K562 treated with DMSO at 1 percent for 4 hours (cell line): ENCODE measurements around the gene KRTAP1-5. TPM values are rescaled to one million over a fixed set of nuclear protein-coding genes. Genes with fewer than 3 reads are reported as not detected.

ENCODE experiments used
- total RNA-seq: library from RNA; unstranded; fragments of 300-600 nt; gene quantifications from 2 replicates; pipeline ENCODE4 v1.2.3, GENCODE V29; 2022; ENCODE audit not compliant: insufficient read depth

Gene KRTAP1-5, protein sequence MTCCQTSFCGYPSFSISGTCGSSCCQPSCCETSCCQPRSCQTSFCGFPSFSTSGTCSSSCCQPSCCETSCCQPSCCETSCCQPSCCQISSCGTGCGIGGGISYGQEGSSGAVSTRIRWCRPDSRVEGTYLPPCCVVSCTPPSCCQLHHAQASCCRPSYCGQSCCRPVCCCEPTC
- not detected in 2 replicates for total RNA-seq

DNA sequence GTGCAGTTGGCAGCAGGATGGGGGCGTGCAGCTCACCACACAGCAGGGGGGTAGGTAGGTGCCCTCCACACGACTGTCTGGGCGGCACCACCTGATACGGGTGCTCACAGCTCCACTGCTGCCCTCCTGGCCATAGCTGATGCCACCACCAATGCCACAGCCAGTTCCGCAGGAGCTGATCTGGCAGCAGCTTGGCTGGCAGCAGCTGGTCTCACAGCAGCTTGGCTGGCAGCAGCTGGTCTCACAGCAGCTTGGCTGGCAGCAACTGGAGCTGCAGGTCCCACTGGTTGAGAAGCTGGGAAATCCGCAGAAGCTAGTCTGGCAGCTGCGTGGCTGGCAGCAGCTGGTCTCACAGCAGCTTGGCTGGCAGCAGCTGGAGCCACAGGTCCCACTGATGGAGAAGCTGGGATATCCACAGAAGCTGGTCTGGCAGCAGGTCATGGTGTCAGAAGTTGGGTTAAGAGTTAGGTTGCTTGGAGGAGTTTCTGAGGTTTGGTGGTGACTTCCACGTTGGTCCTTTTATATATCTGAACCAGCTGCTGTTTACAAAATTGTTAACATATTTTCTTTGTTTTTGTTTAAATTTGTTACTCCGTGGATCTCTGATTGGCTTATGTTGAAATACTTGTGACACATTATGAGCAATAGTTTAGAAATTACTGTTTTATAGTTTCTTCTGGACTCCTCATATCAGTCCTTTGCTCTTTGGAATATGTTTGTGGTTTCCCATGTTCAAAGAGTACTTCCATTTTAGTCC is at the start of gene KRTAP1-5:
Gene KRTAP1-5, minus strand, starts transcription at position 494 of the 757 bp plus-strand sequence. Its CDS starts 53 bp downstream, at position 441.

DNA sequence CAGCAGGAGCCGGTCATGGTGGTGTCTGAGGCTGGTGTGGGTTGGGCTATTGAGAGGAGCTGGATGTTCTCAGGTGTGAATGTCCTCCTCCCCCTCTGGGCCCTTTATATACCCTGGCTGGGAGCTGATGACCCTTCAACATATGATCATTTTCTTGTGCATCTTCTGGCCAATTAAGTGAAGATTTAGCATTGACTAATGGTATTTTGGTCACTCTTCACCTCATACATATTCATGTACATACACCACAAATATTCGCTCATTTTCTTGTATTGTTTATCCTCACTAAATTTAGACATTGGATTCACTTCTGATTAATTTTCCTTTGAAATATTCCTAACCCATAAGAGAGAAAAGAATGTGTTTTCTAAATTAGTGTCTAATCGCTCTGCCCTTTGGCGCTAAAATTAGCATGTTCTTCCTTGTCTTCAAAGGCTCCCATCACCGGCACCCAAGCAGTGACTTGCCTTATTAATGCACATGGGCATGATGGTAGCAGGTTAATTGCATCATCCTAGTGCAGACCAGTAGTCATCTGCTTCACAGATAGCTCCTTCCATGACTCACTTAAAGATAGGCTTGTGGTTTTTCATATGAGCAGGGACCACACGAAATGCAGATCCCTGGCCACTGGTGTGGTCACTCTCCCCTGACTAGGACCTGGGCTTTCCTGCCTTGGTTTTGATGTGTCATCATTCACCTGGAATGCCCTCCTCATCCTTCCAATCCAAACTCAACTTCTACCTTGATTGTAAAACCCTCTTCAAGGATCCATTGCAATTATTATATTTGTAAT is 39.0 kb upstream of the KRTAP1-5 start, which contains the start of gene KRTAP2-4:
Gene KRTAP2-4, minus strand, starts transcription at position 51 of the 796 bp plus-strand sequence. Its CDS starts 34 bp downstream, at position 17.

DNA sequence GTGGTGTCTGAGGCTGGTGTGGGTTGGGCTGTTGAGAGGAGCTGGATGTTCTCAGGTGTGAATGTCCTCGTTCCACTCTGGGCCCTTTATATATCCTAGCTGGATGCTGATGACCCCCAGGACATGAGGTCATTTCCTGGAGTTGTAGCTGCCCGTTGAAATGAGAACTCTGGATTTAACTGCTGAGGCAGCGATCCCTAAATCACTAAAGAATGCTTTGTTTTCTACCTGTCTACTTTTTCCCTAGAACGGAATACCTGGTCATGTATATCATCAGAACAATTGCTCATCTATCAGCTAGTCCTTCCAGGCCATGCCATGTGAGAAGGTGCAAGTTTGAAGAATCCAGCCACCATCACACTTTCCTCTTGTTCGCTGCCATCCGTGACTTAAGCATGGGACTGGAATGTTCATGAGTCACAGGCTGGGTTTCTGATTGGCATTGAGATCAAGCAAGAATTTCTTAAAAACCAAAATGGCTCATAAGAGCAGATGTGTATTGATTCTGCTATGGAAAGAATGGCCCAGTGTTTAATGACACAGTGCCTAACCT is 33.1 kb upstream of the KRTAP1-5 start, which contains the start of gene KRTAP2-3:
Gene KRTAP2-3, minus strand, starts transcription at position 63 of the 553 bp plus-strand sequence. CDS start 64 bp downstream, outside the sequence.

DNA sequence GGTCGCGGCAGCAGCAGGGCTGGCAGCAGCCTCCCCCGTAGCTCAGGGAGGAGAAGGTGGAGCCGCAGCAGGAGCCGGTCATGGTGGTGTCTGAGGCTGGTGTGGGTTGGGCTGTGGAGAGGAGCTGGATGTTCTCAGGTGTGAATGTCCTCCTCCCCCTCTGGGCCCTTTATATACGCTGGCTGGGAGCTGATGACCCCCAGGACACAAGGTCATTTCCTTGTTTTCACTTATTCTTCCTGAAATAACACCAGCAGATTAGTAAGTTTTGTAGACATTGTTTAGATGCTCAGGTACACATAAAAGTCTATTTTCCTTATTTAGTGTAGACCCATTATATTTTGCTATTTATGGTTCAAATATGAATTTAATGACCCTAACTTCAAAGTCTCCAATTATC is 28.1 kb upstream of the KRTAP1-5 start, which contains the start of gene KRTAP2-2:
Gene KRTAP2-2, minus strand, starts transcription at position 101 of the 400 bp plus-strand sequence. Its CDS starts 19 bp downstream, at position 82.

DNA sequence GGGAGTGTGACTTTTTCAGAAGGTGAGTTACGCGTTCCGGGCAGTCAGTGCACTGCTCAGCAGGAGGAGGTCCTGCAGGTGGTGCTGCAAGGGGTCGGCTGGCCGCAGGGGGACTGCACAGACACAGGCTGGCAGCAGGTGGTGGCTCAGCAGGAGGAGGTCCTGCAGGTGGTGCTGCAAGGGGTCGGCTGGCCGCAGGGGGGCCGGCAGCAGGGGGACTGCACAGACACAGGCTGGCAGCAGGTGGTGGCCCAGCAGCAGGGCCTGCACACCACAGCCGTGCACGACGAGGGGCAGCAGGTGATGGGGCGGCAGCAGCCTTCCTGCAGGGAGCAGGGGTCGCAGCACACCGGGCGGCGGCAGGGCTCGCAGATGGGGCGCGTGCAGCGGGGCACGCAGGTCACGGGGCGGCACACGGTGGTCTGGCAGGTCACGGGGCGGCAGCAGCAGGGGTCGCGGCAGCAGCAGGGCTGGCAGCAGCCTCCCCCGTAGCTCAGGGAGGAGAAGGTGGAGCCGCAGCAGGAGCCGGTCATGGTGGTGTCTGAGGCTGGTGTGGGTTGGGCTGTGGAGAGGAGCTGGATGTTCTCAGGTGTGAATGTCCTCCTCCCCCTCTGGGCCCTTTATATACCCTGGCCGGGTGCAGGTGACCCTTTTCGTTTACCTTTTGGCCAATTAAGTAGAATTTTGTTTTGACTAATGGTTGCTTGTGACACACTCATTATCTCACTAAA is 19.9 kb upstream of the KRTAP1-5 start, which contains the start of gene KRTAP2-1:
Gene KRTAP2-1, minus strand, starts transcription at position 582 of the 731 bp plus-strand sequence. Its CDS starts 49 bp downstream, at position 533.

DNA sequence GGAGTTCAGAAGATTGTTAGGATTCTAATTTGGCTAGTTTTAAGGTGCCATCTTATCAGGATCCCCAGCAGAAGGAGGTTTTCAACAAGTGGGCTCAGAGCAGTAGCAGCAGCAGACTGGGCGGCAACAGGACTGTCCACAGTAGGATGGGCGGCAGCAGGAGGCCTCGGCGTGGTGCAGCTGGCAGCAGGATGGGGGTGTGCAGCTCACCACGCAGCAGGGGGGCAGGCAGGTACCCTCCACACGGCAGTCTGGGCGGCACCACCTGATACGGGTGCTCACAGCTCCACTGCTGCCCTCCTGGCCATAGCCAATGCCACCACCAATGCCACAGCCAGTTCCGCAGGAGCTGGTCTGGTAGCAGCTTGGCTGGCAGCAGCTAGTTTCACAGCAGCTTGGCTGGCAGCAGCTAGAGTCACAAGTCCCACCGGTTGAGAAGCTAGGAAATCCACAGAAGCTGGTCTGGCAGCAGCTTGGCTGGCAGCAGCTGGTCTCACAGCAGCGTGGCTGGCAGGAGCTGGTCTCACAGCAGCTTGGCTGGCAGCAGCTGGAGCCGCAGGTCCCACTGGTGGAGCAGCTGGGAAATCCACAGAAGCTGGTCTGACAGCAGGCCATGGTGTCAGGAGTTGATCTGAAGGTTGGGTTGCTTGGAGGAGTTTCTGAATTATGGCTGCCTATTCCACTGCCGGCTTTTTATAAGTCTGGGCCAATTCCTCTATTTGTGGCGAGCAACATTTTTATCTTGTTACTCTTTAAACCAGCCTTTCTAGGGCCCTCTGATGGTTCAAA is 14.0 kb upstream of the KRTAP1-5 start, which contains the start of gene KRTAP1-1:
Gene KRTAP1-1, minus strand, starts transcription at position 668 of the 789 bp plus-strand sequence. Its CDS starts 53 bp downstream, at position 615.

DNA sequence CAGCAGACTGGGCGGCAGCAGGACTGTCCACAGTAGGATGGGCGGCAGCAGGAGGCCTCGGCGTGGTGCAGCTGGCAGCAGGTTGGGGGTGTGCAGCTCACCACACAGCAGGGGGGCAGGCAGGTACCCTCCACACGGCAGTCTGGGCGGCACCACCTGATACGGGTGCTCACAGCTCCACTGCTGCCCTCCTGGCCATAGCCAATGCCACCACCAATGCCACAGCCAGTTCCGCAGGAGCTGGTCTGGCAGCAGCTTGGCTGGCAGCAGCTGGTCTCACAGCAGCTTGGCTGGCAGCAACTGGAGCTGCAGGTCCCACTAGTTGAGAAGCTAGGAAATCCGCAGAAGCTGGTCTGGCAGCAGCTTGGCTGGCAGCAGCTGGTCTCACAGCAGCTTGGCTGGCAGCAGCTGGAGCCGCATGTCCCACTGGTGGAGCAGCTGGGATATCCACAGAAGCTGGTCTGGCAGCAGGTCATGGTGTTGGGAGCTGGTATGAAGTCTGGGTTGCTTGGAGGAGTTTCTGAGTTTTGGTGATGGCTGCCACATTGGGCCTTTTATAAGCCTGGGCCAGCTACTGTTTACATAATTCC is 7.4 kb upstream of the KRTAP1-5 start, which contains the start of gene KRTAP1-3:
Gene KRTAP1-3, minus strand, starts transcription at position 529 of the 590 bp plus-strand sequence. Its CDS starts 53 bp downstream, at position 476.

DNA sequence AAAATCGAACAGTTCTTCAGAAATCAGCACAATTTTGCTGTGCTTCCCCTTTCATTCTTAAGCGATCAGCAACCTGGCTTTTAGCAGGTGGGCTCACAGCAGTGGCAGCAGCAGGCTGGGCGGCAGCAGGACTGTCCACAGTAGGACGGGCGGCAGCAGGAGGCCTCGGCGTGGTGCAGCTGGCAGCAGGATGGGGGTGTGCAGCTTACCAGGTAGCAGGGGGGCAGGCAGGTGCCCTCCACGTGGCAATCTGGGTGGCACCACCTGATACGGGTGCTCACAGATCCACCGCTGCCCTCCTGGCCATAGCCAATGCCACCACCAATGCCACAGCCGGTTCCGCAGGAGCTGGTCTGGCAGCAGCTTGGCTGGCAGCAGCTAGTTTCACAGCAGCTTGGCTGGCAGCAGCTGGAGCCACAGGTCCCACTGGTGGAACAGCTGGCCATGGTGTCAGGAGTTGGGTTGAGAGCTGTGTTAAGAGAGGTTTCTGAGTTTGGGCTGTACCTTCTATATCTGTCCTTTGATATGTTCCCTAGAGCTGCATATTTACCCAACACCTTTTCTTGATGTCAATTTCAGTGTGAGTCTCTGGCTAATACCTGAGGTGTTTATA is 2.7 kb upstream of the KRTAP1-5 start, which contains the start of gene KRTAP1-4:
Gene KRTAP1-4, minus strand, starts transcription at position 563 of the 613 bp plus-strand sequence. Its CDS starts 117 bp downstream, at position 446.

DNA sequence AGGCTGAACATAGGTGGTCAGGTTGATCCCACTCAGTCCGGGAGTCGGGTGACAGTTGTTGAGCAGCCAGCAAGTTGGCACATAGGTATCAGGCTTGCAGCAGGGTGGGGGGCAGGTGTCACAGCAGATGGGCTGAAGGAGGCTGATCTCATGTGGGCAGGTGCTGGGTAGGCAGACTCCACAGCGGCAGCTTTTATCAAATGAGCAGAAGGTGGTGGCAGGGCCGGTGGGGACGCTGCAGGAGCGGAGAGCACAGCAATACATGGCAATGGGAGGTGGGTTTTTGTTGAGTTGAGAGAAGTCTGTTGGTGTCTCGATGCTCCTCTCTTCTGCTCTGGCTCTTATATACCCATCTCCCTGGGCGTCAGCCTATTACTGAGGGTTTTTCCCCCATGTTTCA is 18.2 kb downstream of the KRTAP1-5 start, which contains the start of gene KRTAP3-1:
Gene KRTAP3-1, minus strand, starts transcription at position 318 of the 400 bp plus-strand sequence. Its CDS starts 54 bp downstream, at position 264.

DNA sequence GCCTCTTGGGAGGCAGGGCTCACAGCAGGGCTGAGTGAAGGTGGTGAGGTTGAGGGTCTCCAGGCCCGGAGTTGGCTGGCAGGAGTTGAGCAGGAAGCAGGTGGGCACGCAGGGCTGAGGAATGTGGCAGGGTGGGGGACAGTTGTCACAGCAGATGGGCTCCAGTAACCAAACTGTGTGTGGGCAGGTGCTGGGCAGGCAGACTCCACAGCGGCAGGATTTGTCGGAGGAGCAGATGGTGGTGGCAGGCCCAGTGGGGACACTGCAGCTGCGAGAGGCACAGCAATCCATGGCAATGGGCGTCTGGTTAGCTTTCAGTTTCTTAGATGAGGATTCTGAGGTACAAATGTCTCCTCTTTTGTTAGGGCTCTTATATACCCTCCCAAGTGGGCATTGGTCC is 27.4 kb downstream of the KRTAP1-5 start, which contains the start of gene KRTAP3-2:
Gene KRTAP3-2, minus strand, starts transcription at position 344 of the 400 bp plus-strand sequence. Its CDS starts 53 bp downstream, at position 291.

DNA sequence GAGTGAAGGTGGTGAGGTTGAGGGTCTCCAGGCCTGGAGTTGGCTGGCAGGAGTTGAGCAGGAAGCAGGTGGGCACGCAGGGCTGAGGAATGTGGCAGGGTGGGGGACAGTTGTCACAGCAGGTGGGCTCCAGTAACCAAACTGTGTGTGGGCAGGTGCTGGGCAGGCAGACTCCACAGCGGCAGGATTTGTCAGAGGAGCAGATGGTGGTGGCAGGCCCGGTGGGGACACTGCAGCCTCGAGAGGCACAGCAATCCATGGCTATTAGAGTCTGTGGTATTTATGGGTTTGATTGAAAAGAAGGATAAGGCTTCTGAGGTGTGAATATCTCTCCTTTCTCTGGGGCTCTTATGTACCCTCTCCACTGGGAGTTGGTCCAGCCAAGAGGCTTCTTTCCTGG is 33.2 kb downstream of the KRTAP1-5 start, which contains the start of gene KRTAP3-3:
Gene KRTAP3-3, minus strand, starts transcription at position 326 of the 400 bp plus-strand sequence. Its CDS starts 67 bp downstream, at position 259.

DNA sequence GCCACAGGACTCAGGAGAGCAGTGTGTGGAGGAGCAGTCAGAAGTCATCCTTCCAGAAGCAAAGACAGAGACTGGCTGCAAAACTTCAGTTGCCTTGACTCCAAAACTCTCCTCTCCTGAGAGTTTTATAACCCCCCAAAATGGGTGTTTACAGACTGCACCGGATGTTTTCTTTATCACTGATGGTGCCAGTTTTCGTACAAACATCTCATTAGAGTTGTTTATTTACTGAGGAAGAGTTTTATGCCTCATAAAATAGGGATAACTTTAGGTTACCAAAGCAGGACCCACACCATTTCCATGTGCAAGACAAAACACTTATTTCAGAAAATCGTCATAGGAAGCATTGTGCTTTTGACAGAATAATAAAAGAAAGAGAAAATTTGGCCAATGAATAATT is 42.8 kb downstream of the KRTAP1-5 start, which contains the start of gene KRT40:
Gene KRT40, minus strand, starts transcription at position 101 of the 400 bp plus-strand sequence. Its CDS starts 53 bp downstream, at position 48.

Other genes starting within 250 kb of the KRTAP1-5 start
- gene KRT27, start 244.7 kb downstream of the KRTAP1-5 start, total RNA-seq, result not detected in 2 replicates
- not detected in 2 replicates for gene KRT28, start 227.2 kb downstream of the KRTAP1-5 start, total RNA-seq
- gene KRT10, start 204.6 kb downstream of the KRTAP1-5 start, total RNA-seq, result 46.6 and 60.8 TPM in 2 replicates
- 5.7 and 8.8 TPM in 2 replicates for gene KRT12, start 160.0 kb downstream of the KRTAP1-5 start, total RNA-seq
- not detected in 2 replicates for gene KRT20, start 142.0 kb downstream of the KRTAP1-5 start, total RNA-seq
- not detected in 2 replicates for gene KRT23, start 89.6 kb downstream of the KRTAP1-5 start, total RNA-seq
- gene KRT39, start 60.3 kb downstream of the KRTAP1-5 start, total RNA-seq, result not detected in 2 replicates
- gene KRT40, start 42.9 kb downstream of the KRTAP1-5 start, total RNA-seq, result not detected in 2 replicates
- not detected in 2 replicates for gene KRTAP3-3, start 33.0 kb downstream of the KRTAP1-5 start, total RNA-seq
- gene KRTAP3-2, start 27.3 kb downstream of the KRTAP1-5 start, total RNA-seq, result not detected in 2 replicates
- gene KRTAP3-1, start 18.1 kb downstream of the KRTAP1-5 start, total RNA-seq, result not detected in 2 replicates
- gene KRTAP1-4, start 3.0 kb upstream of the KRTAP1-5 start, total RNA-seq, result not detected in 2 replicates
- gene KRTAP1-3, start 7.7 kb upstream of the KRTAP1-5 start, total RNA-seq, result not detected in 2 replicates
- gene KRTAP1-1, start 14.2 kb upstream of the KRTAP1-5 start, total RNA-seq, result not detected in 2 replicates
- not detected in 2 replicates for gene KRTAP2-1, start 20.1 kb upstream of the KRTAP1-5 start, total RNA-seq
- not detected in 2 replicates for gene KRTAP2-2, start 28.0 kb upstream of the KRTAP1-5 start, total RNA-seq
- not detected in 2 replicates for gene KRTAP2-3, start 32.9 kb upstream of the KRTAP1-5 start, total RNA-seq
- gene KRTAP2-4, start 38.7 kb upstream of the KRTAP1-5 start, total RNA-seq, result not detected in 2 replicates
- gene KRTAP4-7, start 56.9 kb upstream of the KRTAP1-5 start, total RNA-seq, result not detected in 2 replicates
- gene KRTAP4-8, start 70.9 kb upstream of the KRTAP1-5 start, total RNA-seq, result not detected in 2 replicates
- gene KRTAP4-16, start 75.0 kb upstream of the KRTAP1-5 start, total RNA-seq, result not detected in 2 replicates
- not detected in 2 replicates for gene KRTAP4-9, start 78.2 kb upstream of the KRTAP1-5 start, total RNA-seq
- not detected in 2 replicates for gene KRTAP4-11, start 91.2 kb upstream of the KRTAP1-5 start, total RNA-seq
- gene KRTAP4-12, start 97.0 kb upstream of the KRTAP1-5 start, total RNA-seq, result not detected in 2 replicates
- not detected in 2 replicates for gene KRTAP4-6, start 113.3 kb upstream of the KRTAP1-5 start, total RNA-seq
- not detected in 2 replicates for gene KRTAP4-5, start 122.6 kb upstream of the KRTAP1-5 start, total RNA-seq
- gene KRTAP4-4, start 133.5 kb upstream of the KRTAP1-5 start, total RNA-seq, result not detected in 2 replicates
- not detected in 2 replicates for gene KRTAP4-3, start 141.0 kb upstream of the KRTAP1-5 start, total RNA-seq
- gene KRTAP4-2, start 151.0 kb upstream of the KRTAP1-5 start, total RNA-seq, result not detected in 2 replicates
- not detected in 2 replicates for gene KRTAP4-1, start 157.7 kb upstream of the KRTAP1-5 start, total RNA-seq
- not detected in 2 replicates for gene KRTAP9-1, start 162.7 kb upstream of the KRTAP1-5 start, total RNA-seq
- gene KRTAP9-2, start 199.4 kb upstream of the KRTAP1-5 start, total RNA-seq, result not detected in 2 replicates
- not detected in 2 replicates for gene KRTAP9-3, start 205.2 kb upstream of the KRTAP1-5 start, total RNA-seq
- not detected in 2 replicates for gene KRTAP9-8, start 210.8 kb upstream of the KRTAP1-5 start, total RNA-seq
- not detected in 2 replicates for gene KRTAP9-4, start 222.5 kb upstream of the KRTAP1-5 start, total RNA-seq
- gene KRTAP9-9, start 228.2 kb upstream of the KRTAP1-5 start, total RNA-seq, result not detected in 2 replicates
- gene KRTAP9-6, start 238.2 kb upstream of the KRTAP1-5 start, total RNA-seq, result not detected in 2 replicates
- not detected in 2 replicates for gene KRTAP9-7, start 248.5 kb upstream of the KRTAP1-5 start, total RNA-seq